Thoracic aorta (tissue), 2 donors: Measurements from ENCODE around the gene RRAGA. TPM values are rescaled to one million over a fixed set of nuclear protein-coding genes. Genes with fewer than 3 reads are reported as not detected.
"Not testable (repeated sequence)": the region's sequence is repeated elsewhere in the genome, so short reads cannot be mapped to it uniquely, and the experiment has no call there.

Experiments used
- ATAC-seq: fragments of 150-250 bp; one replicate; pipeline ENCODE4 v1.8.0; 2017; ENCODE audit warnings: low read depth; ENCODE audit not compliant: insufficient number of reproducible peaks, low FRiP score
- DNase-seq: peaks from one replicate; pipeline ENCODE4 v3.0.0-alpha.2; 2020; ENCODE audit warnings: low spot score
- H3K27ac ChIP-seq, 2 donors: fragments of 200-600 bp; sonication (generic); 1 replicate in 1 of 2; 2 replicates in 1 of 2; pipeline ENCODE4 v1.5.1; 2016; ENCODE audit warnings: mild to moderate bottlenecking in 2 of 2, moderate library complexity in 2 of 2
- H3K27me3 ChIP-seq: fragments of 200-600 bp; sonication (generic); replicated peaks from 2 replicates; pipeline ENCODE4 v1.6.0; 2016; ENCODE audit warnings: mild to moderate bottlenecking; ENCODE audit not compliant: insufficient read depth
- H3K36me3 ChIP-seq: fragments of 200-600 bp; sonication (generic); one replicate; pipeline ENCODE4 v1.5.1; 2016
- H3K4me1 ChIP-seq, 2 donors: fragments of 200-600 bp; sonication (generic); 1 replicate in 1 of 2; 2 replicates in 1 of 2; pipeline versions ENCODE4 v1.5.1 to v1.6.0; 2016; ENCODE audit warnings: low read depth in 2 of 2, mild to moderate bottlenecking in 1 of 2; ENCODE audit not compliant: control insufficient read depth in 1 of 2
- H3K4me3 ChIP-seq: fragments of 200-600 bp; sonication (generic); 2 replicates; pipeline ENCODE4 v1.5.1; 2016; ENCODE audit warnings: mild to moderate bottlenecking
- H3K9me3 ChIP-seq: fragments of 200-600 bp; sonication (generic); 2 replicates; pipeline ENCODE4 v1.5.1; 2016
- CTCF ChIP-seq: fragments of 200-600 bp; sonication (generic); IDR thresholded peaks from one replicate; pipeline ENCODE4 v1.5.1; 2019; ENCODE audit warnings: antibody characterized with exemption
- total RNA-seq, 2 donors: library from RNA; depleted of rRNA; stranded (reverse); fragments of >200 nt; gene quantifications; one replicate each; pipeline versions ENCODE4 v1.1.0 to v1.2.3, GENCODE V29; 2016

Gene RRAGA
- total RNA-seq, 2 donors from 2014 or later, result 46.3 to 47.1 TPM

GRCh38 chr9:19085295-19085694, 36.1 kb downstream of the RRAGA start:
- no peaks in the 10 kb centered on the region for H3K9me3 ChIP-seq
- no peak for DNase-seq
- ATAC-seq, result no peak
- TF ChIP-seq CTCF, result no peak
- H3K4me3 ChIP-seq, result no peak overlapping the region
- peaks cover 9% of the 10 kb centered on the region for H3K36me3 ChIP-seq
- H3K4me1 ChIP-seq, result no peaks in the 10 kb centered on the region
- no peak overlapping the region for H3K27ac ChIP-seq
- no peaks in the 10 kb centered on the region for H3K27me3 ChIP-seq

- no peak for DNase-seq
- ATAC-seq, result no peak
- no peak overlapping the region for H3K4me3 ChIP-seq
- no peak for TF ChIP-seq CTCF
- no peak overlapping the region for H3K27ac ChIP-seq
- H3K27me3 ChIP-seq, result no peaks in the 10 kb centered on the region
- H3K9me3 ChIP-seq, result no peaks in the 10 kb centered on the region
- H3K36me3 ChIP-seq, result peaks cover 23% of the 10 kb centered on the region
- no peaks in the 10 kb centered on the region for H3K4me1 ChIP-seq
These were observed 38.1 kb downstream of the RRAGA start for GRCh38 chr9:19087106-19088000.

GRCh38 chr9:19097431-19097830, 48.2 kb downstream of the RRAGA start:
- not testable (repeated sequence) for H3K9me3 ChIP-seq, ATAC-seq, DNase-seq, H3K36me3 ChIP-seq, H3K4me3 ChIP-seq, H3K27me3 ChIP-seq, H3K27ac ChIP-seq
- H3K4me1 ChIP-seq, result peaks cover 12% of the 10 kb centered on the region in 2 donors

Other genes starting within 250 kb of the RRAGA start
- gene SAXO1, start 16.2 kb upstream of the RRAGA start, total RNA-seq, result 1 to 10 TPM in 1 of 2 donors, under 1 TPM in 1; 0.27 to 1.8 TPM
- 1 to 10 TPM; 5.4 to 7.0 TPM for gene HAUS6, start 53.5 kb downstream of the RRAGA start, total RNA-seq
- 100 to 1,000 TPM in 1 of 2 donors, 10 to 100 TPM in 1; 28.3 to 182 TPM for gene PLIN2, start 78.1 kb downstream of the RRAGA start, total RNA-seq
- gene DENND4C, start 181.3 kb downstream of the RRAGA start, total RNA-seq, result 10 to 100 TPM; 81.1 to 88.2 TPM